ENCODE data around the gene SRBD1. TPM values are rescaled to one million over a fixed set of nuclear protein-coding genes. Genes with fewer than 3 reads are reported as not detected.

SRBD1 gene, protein sequence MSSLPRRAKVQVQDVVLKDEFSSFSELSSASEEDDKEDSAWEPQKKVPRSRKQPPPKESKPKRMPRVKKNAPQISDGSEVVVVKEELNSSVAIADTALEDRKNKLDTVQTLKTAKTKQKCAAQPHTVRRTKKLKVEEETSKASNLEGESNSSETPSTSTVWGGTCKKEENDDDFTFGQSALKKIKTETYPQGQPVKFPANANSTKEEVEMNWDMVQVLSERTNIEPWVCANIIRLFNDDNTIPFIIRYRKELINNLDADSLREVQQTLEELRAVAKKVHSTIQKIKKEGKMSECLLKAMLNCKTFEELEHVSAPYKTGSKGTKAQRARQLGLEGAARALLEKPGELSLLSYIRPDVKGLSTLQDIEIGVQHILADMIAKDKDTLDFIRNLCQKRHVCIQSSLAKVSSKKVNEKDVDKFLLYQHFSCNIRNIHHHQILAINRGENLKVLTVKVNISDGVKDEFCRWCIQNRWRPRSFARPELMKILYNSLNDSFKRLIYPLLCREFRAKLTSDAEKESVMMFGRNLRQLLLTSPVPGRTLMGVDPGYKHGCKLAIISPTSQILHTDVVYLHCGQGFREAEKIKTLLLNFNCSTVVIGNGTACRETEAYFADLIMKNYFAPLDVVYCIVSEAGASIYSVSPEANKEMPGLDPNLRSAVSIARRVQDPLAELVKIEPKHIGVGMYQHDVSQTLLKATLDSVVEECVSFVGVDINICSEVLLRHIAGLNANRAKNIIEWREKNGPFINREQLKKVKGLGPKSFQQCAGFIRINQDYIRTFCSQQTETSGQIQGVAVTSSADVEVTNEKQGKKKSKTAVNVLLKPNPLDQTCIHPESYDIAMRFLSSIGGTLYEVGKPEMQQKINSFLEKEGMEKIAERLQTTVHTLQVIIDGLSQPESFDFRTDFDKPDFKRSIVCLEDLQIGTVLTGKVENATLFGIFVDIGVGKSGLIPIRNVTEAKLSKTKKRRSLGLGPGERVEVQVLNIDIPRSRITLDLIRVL
- total RNA-seq = 13.0 and 13.5 TPM in 2 replicates

DNA sequence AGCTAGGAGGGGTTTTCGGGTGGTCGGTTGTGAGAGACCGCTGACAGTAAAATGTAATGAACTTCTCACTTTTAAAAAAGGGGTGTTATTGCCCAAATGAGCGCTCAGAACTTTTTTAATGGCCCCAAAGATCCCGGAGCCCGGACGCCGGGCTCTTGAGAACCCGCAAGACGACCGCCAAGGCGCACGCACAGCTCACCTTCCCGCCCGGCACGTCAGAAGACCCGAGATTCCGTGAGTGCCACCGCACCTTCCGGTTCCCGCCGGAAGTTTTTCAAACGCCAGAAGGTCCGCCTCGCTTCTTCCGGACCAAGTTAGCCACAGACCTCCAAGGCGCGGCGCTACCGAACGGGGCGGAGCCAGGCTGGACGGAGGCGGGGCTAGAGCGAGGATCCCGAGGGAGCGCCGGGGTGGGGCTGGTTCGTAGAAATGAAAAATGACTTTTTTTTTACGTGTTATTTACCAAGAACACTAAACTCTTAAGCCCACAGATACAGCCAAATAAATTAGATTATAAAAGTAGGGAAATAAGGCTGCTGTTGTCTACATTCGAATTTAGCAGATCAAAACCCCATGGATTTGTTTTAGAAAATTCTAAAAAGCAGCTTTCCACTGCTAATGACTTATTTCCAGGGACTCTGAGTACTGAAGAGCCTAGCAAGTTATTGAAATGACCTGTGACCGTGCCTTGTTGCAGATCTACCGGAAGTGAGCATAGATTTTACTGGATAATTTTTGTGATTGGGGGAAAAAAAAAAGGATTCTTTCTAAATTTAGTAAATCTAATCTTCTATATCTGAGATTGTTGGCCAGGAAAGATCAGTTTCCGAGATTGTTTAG lies at the start of gene SRBD1:
TSS of gene SRBD1 (minus strand) at position 248 of the 840 bp plus-strand sequence. CDS start 5,826 bp downstream, outside the sequence.

GRCh38 chr2:45651415-45652089 lies 40.5 kb upstream of the SRBD1 start, which contains the start of gene PRKCE:
Gene PRKCE, plus strand, starts transcription at chr2:45651675.

Other genes starting within 250 kb of the SRBD1 start
- 0.76 and 1.2 TPM in 2 replicates for gene PRKCE, start 40.4 kb upstream of the SRBD1 start, total RNA-seq

All from hair follicular keratinocyte (primary cell).